H1 (cell line): ENCODE data around the gene CTSH. TPM values are rescaled to one million over a fixed set of nuclear protein-coding genes. Genes with fewer than 3 reads are reported as not detected.

Experiments used
- BCL11A ChIP-seq, 2 experiments: IDR thresholded peaks; one replicate each; pipeline ENCODE4 v1.6.1; 2011; ENCODE audit warnings: low read depth in 2 of 2, low read length in 2 of 2, mild to moderate bottlenecking in 2 of 2
- EP300 ChIP-seq, 2 experiments: IDR thresholded peaks; 1 replicate in 1 of 2; 2 replicates in 1 of 2; pipeline ENCODE4 v1.6.1; 2011 to 2012; ENCODE audit warnings: low read depth in 2 of 2, low read length in 2 of 2, mild to moderate bottlenecking in 2 of 2, borderline replicate concordance in 1 of 2, inconsistent platforms in 1 of 2, moderate library complexity in 1 of 2
- EZH2 ChIP-seq: fragments of 200-600 bp; sonication (generic); IDR thresholded peaks from 2 replicates; pipeline ENCODE4 v1.7.1; 2012; ENCODE audit warnings: low read depth, mild to moderate bottlenecking, moderate library complexity, low read length, inconsistent platforms; ENCODE audit not compliant: severe bottlenecking
- FOSL1 ChIP-seq: IDR thresholded peaks from 2 replicates; pipeline ENCODE4 v1.6.1; 2011; ENCODE audit warnings: mild to moderate bottlenecking, low read depth, low read length, moderate library complexity; ENCODE audit not compliant: insufficient read depth
- KDM5A ChIP-seq: fragments of 200-600 bp; IDR thresholded peaks from 2 replicates; pipeline ENCODE4 v1.7.1; 2012; ENCODE audit warnings: mild to moderate bottlenecking, low read length, inconsistent platforms, mixed read lengths
- POLR2A ChIP-seq, 2 experiments: IDR thresholded peaks; 1 replicate in 1 of 2; 2 replicates in 1 of 2; pipeline ENCODE4 v1.6.1; 2011; ENCODE audit warnings: low read depth in 2 of 2, low read length in 2 of 2, mild to moderate bottlenecking in 2 of 2; ENCODE audit errors: control extremely low read depth in 1 of 2
- POLR2AphosphoS5 ChIP-seq: IDR thresholded peaks from 2 replicates; pipeline ENCODE4 v1.6.1; 2011; ENCODE audit warnings: low read depth, low read length
- SP1 ChIP-seq: IDR thresholded peaks from 2 replicates; pipeline ENCODE4 v1.6.1; 2011; ENCODE audit warnings: low read depth, low read length
- TAF7 ChIP-seq: optimal IDR thresholded peaks from 2 replicates; pipeline ENCODE3; 2011; ENCODE audit warnings: low read depth, mild to moderate bottlenecking, inconsistent platforms, low read length, moderate library complexity, borderline replicate concordance
- polyA plus RNA-seq, 7 experiments: library from polyadenylated mRNA; depleted of rRNA in 3 of 7; stranded (reverse) in 5 of 7; unstranded in 2 of 7; fragments of >200 nt in 5 of 7; fragments of 200-250 nt in 2 of 7; gene quantifications; 1 replicate in 5 of 7; 2 replicates in 1 of 7; 4 replicates in 1 of 7; pipeline versions ENCODE4 v1.2.1 to v1.2.3, GENCODE V29; 2011 to 2013; ENCODE audit warnings: missing spikeins in 2 of 7, mixed read lengths in 2 of 7
- total RNA-seq: library from RNA; stranded (reverse); fragmentation: NEBNext Ultra II Directional; extraction: Animal tissue kit (Norgen Biotek cat#: 25700); gene quantifications from 2 replicates; pipeline ENCODE4 v1.2.1, GENCODE V29; 2021
- TF ChIP-seq, protein P1 (sequence below): fragments of 300-600 bp; sonication (generic); IDR thresholded peaks from 2 replicates; pipeline ENCODE4 v1.7.1; 2012; ENCODE audit warnings: low read length, moderate library complexity, mild to moderate bottlenecking, inconsistent platforms; ENCODE audit not compliant: insufficient replicate concordance

CTSH gene
- total and polyA plus RNA-seq, 2 of the 8 experiments (the other 6 are each of a cell fraction or from before 2014, with no cell fraction given) = 34.0 to 36.8 TPM

- TF ChIP-seq, protein P1, sequence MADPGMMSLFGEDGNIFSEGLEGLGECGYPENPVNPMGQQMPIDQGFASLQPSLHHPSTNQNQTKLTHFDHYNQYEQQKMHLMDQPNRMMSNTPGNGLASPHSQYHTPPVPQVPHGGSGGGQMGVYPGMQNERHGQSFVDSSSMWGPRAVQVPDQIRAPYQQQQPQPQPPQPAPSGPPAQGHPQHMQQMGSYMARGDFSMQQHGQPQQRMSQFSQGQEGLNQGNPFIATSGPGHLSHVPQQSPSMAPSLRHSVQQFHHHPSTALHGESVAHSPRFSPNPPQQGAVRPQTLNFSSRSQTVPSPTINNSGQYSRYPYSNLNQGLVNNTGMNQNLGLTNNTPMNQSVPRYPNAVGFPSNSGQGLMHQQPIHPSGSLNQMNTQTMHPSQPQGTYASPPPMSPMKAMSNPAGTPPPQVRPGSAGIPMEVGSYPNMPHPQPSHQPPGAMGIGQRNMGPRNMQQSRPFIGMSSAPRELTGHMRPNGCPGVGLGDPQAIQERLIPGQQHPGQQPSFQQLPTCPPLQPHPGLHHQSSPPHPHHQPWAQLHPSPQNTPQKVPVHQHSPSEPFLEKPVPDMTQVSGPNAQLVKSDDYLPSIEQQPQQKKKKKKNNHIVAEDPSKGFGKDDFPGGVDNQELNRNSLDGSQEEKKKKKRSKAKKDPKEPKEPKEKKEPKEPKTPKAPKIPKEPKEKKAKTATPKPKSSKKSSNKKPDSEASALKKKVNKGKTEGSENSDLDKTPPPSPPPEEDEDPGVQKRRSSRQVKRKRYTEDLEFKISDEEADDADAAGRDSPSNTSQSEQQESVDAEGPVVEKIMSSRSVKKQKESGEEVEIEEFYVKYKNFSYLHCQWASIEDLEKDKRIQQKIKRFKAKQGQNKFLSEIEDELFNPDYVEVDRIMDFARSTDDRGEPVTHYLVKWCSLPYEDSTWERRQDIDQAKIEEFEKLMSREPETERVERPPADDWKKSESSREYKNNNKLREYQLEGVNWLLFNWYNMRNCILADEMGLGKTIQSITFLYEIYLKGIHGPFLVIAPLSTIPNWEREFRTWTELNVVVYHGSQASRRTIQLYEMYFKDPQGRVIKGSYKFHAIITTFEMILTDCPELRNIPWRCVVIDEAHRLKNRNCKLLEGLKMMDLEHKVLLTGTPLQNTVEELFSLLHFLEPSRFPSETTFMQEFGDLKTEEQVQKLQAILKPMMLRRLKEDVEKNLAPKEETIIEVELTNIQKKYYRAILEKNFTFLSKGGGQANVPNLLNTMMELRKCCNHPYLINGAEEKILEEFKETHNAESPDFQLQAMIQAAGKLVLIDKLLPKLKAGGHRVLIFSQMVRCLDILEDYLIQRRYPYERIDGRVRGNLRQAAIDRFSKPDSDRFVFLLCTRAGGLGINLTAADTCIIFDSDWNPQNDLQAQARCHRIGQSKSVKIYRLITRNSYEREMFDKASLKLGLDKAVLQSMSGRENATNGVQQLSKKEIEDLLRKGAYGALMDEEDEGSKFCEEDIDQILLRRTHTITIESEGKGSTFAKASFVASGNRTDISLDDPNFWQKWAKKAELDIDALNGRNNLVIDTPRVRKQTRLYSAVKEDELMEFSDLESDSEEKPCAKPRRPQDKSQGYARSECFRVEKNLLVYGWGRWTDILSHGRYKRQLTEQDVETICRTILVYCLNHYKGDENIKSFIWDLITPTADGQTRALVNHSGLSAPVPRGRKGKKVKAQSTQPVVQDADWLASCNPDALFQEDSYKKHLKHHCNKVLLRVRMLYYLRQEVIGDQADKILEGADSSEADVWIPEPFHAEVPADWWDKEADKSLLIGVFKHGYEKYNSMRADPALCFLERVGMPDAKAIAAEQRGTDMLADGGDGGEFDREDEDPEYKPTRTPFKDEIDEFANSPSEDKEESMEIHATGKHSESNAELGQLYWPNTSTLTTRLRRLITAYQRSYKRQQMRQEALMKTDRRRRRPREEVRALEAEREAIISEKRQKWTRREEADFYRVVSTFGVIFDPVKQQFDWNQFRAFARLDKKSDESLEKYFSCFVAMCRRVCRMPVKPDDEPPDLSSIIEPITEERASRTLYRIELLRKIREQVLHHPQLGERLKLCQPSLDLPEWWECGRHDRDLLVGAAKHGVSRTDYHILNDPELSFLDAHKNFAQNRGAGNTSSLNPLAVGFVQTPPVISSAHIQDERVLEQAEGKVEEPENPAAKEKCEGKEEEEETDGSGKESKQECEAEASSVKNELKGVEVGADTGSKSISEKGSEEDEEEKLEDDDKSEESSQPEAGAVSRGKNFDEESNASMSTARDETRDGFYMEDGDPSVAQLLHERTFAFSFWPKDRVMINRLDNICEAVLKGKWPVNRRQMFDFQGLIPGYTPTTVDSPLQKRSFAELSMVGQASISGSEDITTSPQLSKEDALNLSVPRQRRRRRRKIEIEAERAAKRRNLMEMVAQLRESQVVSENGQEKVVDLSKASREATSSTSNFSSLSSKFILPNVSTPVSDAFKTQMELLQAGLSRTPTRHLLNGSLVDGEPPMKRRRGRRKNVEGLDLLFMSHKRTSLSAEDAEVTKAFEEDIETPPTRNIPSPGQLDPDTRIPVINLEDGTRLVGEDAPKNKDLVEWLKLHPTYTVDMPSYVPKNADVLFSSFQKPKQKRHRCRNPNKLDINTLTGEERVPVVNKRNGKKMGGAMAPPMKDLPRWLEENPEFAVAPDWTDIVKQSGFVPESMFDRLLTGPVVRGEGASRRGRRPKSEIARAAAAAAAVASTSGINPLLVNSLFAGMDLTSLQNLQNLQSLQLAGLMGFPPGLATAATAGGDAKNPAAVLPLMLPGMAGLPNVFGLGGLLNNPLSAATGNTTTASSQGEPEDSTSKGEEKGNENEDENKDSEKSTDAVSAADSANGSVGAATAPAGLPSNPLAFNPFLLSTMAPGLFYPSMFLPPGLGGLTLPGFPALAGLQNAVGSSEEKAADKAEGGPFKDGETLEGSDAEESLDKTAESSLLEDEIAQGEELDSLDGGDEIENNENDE = no peak
- TF ChIP-seq POLR2AphosphoS5 = peak; percentile 96
- no peak for TF ChIP-seq FOSL1
- TF ChIP-seq KDM5A = peak; percentile 61
- no peak for TF ChIP-seq EZH2
- peak; percentile 88 to 91 for TF ChIP-seq POLR2A (IDR thresholded peaks at IDR 0.05; ENCODE audit: control extremely low read depth in 1 of 2, low read depth in 2 of 2, low read length in 2 of 2)
- TF ChIP-seq TAF7 = peak; percentile 80
- peak; percentile 7 to 55; a peak in 1 of 3 replicates for TF ChIP-seq EP300 (IDR thresholded peaks at IDR 0.05; ENCODE audit: borderline replicate concordance in 1 of 2, low read depth in 2 of 2, low read length in 2 of 2)
- TF ChIP-seq BCL11A (IDR thresholded peaks at IDR 0.05; ENCODE audit: low read depth in 2 of 2, low read length in 2 of 2) = no peak
- peak; percentile 68 for TF ChIP-seq SP1
These were observed 71.7 kb downstream of the CTSH start (continued) for GRCh38 chr15:78872972-78873792.
